Parathyroid adenoma (tissue), 2 donors: ENCODE results near the gene BRD8.

Experiments used
- H2AFZ ChIP-seq: fragments of 300-600 bp; sonication (generic); one replicate; pipeline ENCODE4 v1.7.0; 2017; ENCODE audit warnings: antibody characterized with exemption, mild to moderate bottlenecking
- H3K27ac ChIP-seq: fragments of 300-600 bp; sonication (generic); one replicate; pipeline ENCODE4 v1.7.0; 2017
- H3K27me3 ChIP-seq: fragments of 300-600 bp; sonication (generic); one replicate; pipeline ENCODE4 v1.7.0; 2017; ENCODE audit warnings: low read length; ENCODE audit not compliant: control insufficient read depth, insufficient read depth
- H3K36me3 ChIP-seq: fragments of 300-600 bp; sonication (generic); one replicate; pipeline ENCODE4 v1.7.0; 2017; ENCODE audit warnings: low read length; ENCODE audit not compliant: control insufficient read depth, insufficient read depth
- H3K4me1 ChIP-seq: fragments of 300-600 bp; sonication (generic); one replicate; pipeline ENCODE4 v1.7.0; 2017; ENCODE audit warnings: control low read depth
- H3K4me2 ChIP-seq: fragments of 300-600 bp; sonication (generic); one replicate; pipeline ENCODE4 v1.7.0; 2017; ENCODE audit warnings: low read length
- H3K4me3 ChIP-seq: fragments of 300-600 bp; sonication (generic); one replicate; pipeline ENCODE4 v1.7.0; 2017; ENCODE audit warnings: low read depth, low read length
- H3K79me2 ChIP-seq: fragments of 300-600 bp; sonication (generic); one replicate; pipeline ENCODE4 v1.7.0; 2017; ENCODE audit warnings: control low read depth
- H3K9ac ChIP-seq: fragments of 300-600 bp; sonication (generic); one replicate; pipeline ENCODE4 v1.7.0; 2017; ENCODE audit warnings: mild to moderate bottlenecking
- H3K9me3 ChIP-seq: fragments of 300-600 bp; sonication (generic); one replicate; pipeline ENCODE4 v1.7.0; 2017; ENCODE audit warnings: low read length; ENCODE audit not compliant: control insufficient read depth
- TF ChIP-seq, protein P1 (sequence below): fragments of 300-600 bp; sonication (generic); IDR thresholded peaks from one replicate; pipeline ENCODE4 v1.7.0; 2017; ENCODE audit warnings: antibody characterized with exemption, mild to moderate bottlenecking
- donor health status: primary hyperparathyroidism.

The BRD8 gene

GRCh38 chr5:138111937-138112336 is 66.5 kb downstream of the BRD8 start:
- Histone ChIP-seq H3K27ac (no peak overlapping the region), H3K9ac (no peak overlapping the region), H3K9me3 (no peaks in the 10 kb centered on the region), H3K27me3 (no peaks in the 10 kb centered on the region), H3K79me2 (no peaks in the 10 kb centered on the region), H3K4me3 (no peak overlapping the region), H3K4me2 (no peak overlapping the region), H3K36me3 (no peaks in the 10 kb centered on the region), H3K4me1 (no peaks in the 10 kb centered on the region), H2AFZ (no peak overlapping the region)
- TF ChIP-seq, protein P1, sequence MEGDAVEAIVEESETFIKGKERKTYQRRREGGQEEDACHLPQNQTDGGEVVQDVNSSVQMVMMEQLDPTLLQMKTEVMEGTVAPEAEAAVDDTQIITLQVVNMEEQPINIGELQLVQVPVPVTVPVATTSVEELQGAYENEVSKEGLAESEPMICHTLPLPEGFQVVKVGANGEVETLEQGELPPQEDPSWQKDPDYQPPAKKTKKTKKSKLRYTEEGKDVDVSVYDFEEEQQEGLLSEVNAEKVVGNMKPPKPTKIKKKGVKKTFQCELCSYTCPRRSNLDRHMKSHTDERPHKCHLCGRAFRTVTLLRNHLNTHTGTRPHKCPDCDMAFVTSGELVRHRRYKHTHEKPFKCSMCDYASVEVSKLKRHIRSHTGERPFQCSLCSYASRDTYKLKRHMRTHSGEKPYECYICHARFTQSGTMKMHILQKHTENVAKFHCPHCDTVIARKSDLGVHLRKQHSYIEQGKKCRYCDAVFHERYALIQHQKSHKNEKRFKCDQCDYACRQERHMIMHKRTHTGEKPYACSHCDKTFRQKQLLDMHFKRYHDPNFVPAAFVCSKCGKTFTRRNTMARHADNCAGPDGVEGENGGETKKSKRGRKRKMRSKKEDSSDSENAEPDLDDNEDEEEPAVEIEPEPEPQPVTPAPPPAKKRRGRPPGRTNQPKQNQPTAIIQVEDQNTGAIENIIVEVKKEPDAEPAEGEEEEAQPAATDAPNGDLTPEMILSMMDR, result no peak

GRCh38 chr5:138111181-138111580 is 67.2 kb downstream of the BRD8 start:
- Histone ChIP-seq H3K9ac (no peak overlapping the region), H3K9me3 (no peaks in the 10 kb centered on the region), H3K79me2 (no peaks in the 10 kb centered on the region), H3K4me2 (no peak overlapping the region), H3K27ac (no peak overlapping the region), H2AFZ (no peak overlapping the region), H3K27me3 (no peaks in the 10 kb centered on the region), H3K4me3 (no peak overlapping the region), H3K4me1 (no peaks in the 10 kb centered on the region), H3K36me3 (no peaks in the 10 kb centered on the region)
- TF ChIP-seq, protein P1, result no peak

DNA sequence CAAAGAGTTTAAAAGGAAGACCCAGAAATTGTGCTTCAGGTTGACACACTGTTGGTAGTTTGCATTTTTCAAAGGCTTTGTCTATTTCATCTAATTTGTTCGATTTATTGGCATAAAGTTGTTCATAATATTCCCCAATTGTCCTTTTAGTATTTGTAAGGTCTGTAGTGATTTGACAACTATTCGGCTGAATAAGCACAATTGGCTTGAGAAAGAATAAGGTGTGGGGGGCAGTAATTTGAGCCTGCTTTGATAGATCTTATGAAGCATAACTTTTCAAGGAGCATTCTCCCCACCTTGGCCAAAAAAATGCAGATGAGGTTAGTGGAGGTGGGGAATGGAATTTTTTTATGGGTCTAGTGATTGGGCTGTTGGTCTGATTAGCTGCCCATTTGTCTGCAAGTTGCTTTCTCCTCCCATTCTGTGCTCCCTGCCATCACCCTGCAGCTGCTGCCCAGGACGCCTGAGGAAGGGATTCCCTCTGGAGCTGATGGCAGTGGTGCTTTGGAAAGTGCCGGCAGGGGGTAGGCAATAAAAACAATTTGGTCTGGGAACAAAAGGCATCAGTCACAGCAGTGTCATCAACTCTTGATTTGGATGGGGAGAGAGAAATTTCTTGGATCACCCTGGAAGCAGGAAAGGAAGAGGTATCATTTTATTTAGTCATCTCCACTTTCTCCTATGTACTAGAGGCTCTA is 68.0 kb downstream of the BRD8 start:
- no peak overlapping the region for H3K4me2 ChIP-seq
- H3K4me1 ChIP-seq, result no peaks in the 10 kb centered on the region
- no peaks in the 10 kb centered on the region for H3K27me3 ChIP-seq

GRCh38 chr5:138109463-138110265 is 68.8 kb downstream of the BRD8 start:
- Histone ChIP-seq H3K9ac (no peak overlapping the region), H3K27me3 (no peaks in the 10 kb centered on the region), H3K4me2 (no peak overlapping the region), H3K36me3 (no peaks in the 10 kb centered on the region), H3K79me2 (no peaks in the 10 kb centered on the region), H3K27ac (no peak overlapping the region), H2AFZ (no peak overlapping the region), H3K9me3 (no peaks in the 10 kb centered on the region), H3K4me3 (no peak overlapping the region), H3K4me1 (no peaks in the 10 kb centered on the region)
- TF ChIP-seq, protein P1, result no peak

More for the DNA sequence above, 68.0 kb downstream of the BRD8 start:
- Histone ChIP-seq H3K27ac (no peak overlapping the region), H3K9ac (no peak overlapping the region), H3K9me3 (no peaks in the 10 kb centered on the region), H2AFZ (no peak overlapping the region), H3K4me3 (no peak overlapping the region), H3K79me2 (no peaks in the 10 kb centered on the region), H3K36me3 (no peaks in the 10 kb centered on the region)
- TF ChIP-seq, protein P1, result no peak
